ENCODE measurements around the gene ABHD17C. TPM values are rescaled to one million over a fixed set of nuclear protein-coding genes. Genes with fewer than 3 reads are reported as not detected.

The ABHD17C gene
- total RNA-seq, 2 experiments from 2014 or later, result 0.47 to 0.70 TPM

DNA sequence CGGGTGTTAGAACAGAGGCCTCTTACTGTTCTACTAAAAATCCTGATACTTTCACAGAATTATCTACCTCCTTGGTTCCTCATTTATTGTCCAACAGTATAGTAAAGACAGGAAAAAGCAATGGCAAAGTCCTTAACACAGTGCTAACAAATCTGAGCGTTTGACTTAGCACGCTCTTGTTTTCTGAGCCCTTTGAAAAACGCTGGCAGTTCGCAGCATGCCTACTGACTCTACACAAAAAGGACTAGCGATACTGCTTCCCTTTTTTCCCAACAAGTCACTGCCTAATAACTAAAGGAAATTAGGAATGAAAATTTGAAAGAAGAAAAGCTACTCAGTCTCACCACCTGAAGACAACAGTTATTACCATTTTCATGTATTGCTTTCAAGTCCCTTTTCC, 49.3 kb downstream of the ABHD17C start:
- no peaks in the 10 kb centered on the region for H3K9me2 ChIP-seq (ENCODE audit: insufficient read depth, low read length)
- H3K9me3 ChIP-seq (ENCODE audit: low read length), result no peaks in the 10 kb centered on the region
- no peak overlapping the region for H3K27ac ChIP-seq (ENCODE audit: low read depth, low read length, poor library complexity, severe bottlenecking)
- no peak overlapping the region for H2AFZ ChIP-seq (ENCODE audit: low read length)
- H3K4me2 ChIP-seq (ENCODE audit: low read length), result no peak overlapping the region
- no peaks in the 10 kb centered on the region for H3K4me1 ChIP-seq (ENCODE audit: insufficient read depth, low read length, poor library complexity, severe bottlenecking)
- CTCF ChIA-PET (ENCODE audit: unreplicated experiment), result no interaction called here
- POLR2A ChIA-PET, result no interaction called here
- no peaks in the 10 kb centered on the region for H3K79me2 ChIP-seq (ENCODE audit: insufficient read depth, low read depth, low read length)
- BruUV-seq (replicated peaks), result no TSS peak
- H4K20me1 ChIP-seq (ENCODE audit: insufficient read depth, low read length), result no peaks in the 10 kb centered on the region
- no peak for TF ChIP-seq EZH2phosphoT487 (IDR thresholded peaks at IDR 0.05; ENCODE audit: borderline replicate concordance, low read depth, low read length)
- TF ChIP-seq, protein P1, sequence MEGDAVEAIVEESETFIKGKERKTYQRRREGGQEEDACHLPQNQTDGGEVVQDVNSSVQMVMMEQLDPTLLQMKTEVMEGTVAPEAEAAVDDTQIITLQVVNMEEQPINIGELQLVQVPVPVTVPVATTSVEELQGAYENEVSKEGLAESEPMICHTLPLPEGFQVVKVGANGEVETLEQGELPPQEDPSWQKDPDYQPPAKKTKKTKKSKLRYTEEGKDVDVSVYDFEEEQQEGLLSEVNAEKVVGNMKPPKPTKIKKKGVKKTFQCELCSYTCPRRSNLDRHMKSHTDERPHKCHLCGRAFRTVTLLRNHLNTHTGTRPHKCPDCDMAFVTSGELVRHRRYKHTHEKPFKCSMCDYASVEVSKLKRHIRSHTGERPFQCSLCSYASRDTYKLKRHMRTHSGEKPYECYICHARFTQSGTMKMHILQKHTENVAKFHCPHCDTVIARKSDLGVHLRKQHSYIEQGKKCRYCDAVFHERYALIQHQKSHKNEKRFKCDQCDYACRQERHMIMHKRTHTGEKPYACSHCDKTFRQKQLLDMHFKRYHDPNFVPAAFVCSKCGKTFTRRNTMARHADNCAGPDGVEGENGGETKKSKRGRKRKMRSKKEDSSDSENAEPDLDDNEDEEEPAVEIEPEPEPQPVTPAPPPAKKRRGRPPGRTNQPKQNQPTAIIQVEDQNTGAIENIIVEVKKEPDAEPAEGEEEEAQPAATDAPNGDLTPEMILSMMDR (conservative IDR thresholded peaks at IDR 0.05; ENCODE audit: low read length), result no peak
- no peak for DNase-seq (ENCODE audit: low spot score)
- intact Hi-C loops (cut with micrococcal nuclease; ENCODE audit: unreplicated experiment), result no loop called here
- no peaks in the 10 kb centered on the region for H3K36me3 ChIP-seq (ENCODE audit: insufficient read depth, low read length)
- H3K4me3 ChIP-seq (ENCODE audit: low read depth, low read length, poor library complexity, severe bottlenecking), result no peak overlapping the region

DNA sequence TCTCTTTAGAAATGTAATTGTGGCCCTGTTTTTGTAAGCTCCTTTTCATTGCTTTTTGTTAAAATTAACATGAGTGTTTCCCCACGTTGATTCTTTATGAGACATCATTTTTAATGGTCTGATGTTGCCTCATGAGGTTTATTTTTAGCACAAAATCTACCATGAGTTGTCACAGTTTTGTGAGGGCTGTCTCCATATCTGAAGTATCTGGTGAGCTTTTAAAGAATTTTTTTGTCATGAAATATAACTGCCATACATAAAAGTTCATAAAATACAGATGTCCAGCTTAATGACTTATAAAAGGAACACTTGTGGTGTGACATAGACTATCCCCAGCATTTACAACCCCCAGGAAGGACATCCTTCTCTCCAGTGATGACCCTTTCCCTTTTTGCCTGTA, 49.7 kb downstream of the ABHD17C start:
- DNase-seq (ENCODE audit: low spot score), result no peak
- intact Hi-C loops (cut with micrococcal nuclease; ENCODE audit: unreplicated experiment), result no loop called here
- H3K4me2 ChIP-seq (ENCODE audit: low read length), result no peak overlapping the region
- CTCF ChIA-PET (ENCODE audit: unreplicated experiment), result no interaction called here
- no peaks in the 10 kb centered on the region for H3K4me1 ChIP-seq (ENCODE audit: insufficient read depth, low read length, poor library complexity, severe bottlenecking)
- H3K27ac ChIP-seq (ENCODE audit: low read depth, low read length, poor library complexity, severe bottlenecking), result no peak overlapping the region
- no peaks in the 10 kb centered on the region for H3K9me3 ChIP-seq (ENCODE audit: low read length)
- POLR2A ChIA-PET, result no interaction called here
- H3K36me3 ChIP-seq (ENCODE audit: insufficient read depth, low read length), result no peaks in the 10 kb centered on the region
- H3K79me2 ChIP-seq (ENCODE audit: insufficient read depth, low read depth, low read length), result no peaks in the 10 kb centered on the region
- no peak overlapping the region for H2AFZ ChIP-seq (ENCODE audit: low read length)
- H3K9me2 ChIP-seq (ENCODE audit: insufficient read depth, low read length), result no peaks in the 10 kb centered on the region
- no TSS peak for BruUV-seq (replicated peaks)
- H4K20me1 ChIP-seq (ENCODE audit: insufficient read depth, low read length), result no peaks in the 10 kb centered on the region
- no peak overlapping the region for H3K4me3 ChIP-seq (ENCODE audit: low read depth, low read length, poor library complexity, severe bottlenecking)
- TF ChIP-seq, protein P1 (conservative IDR thresholded peaks at IDR 0.05; ENCODE audit: low read length), result no peak
- TF ChIP-seq EZH2phosphoT487 (IDR thresholded peaks at IDR 0.05; ENCODE audit: borderline replicate concordance, low read depth, low read length), result no peak

DNA sequence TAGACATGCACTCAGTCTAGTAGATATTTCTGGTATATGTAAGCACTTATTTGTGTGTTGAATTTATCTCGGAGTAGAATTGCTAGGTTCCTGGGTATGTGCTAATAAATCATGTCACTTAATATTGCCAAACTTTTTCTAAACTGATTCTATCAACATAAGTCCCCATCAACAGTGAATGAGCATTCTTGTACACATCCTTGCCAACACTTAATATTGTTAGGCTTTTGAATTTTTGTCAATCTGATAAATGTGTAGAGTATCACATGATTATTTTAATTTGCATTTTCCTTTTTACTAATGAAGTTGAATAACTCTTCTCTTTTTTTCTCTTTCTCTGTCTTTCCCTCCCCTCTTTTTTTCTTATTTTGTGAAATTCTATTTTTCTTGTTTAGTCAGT, 50.8 kb downstream of the ABHD17C start:
- Histone ChIP-seq H3K36me3 (ENCODE audit: insufficient read depth, low read length) (no peaks in the 10 kb centered on the region), H2AFZ (ENCODE audit: low read length) (no peak overlapping the region), H3K9me3 (ENCODE audit: low read length) (no peaks in the 10 kb centered on the region), H3K4me1 (ENCODE audit: insufficient read depth, low read length, poor library complexity, severe bottlenecking) (no peaks in the 10 kb centered on the region), H4K20me1 (ENCODE audit: insufficient read depth, low read length) (no peaks in the 10 kb centered on the region), H3K9me2 (ENCODE audit: insufficient read depth, low read length) (no peaks in the 10 kb centered on the region), H3K79me2 (ENCODE audit: insufficient read depth, low read depth, low read length) (no peaks in the 10 kb centered on the region), H3K27ac (ENCODE audit: low read depth, low read length, poor library complexity, severe bottlenecking) (no peak overlapping the region), H3K4me2 (ENCODE audit: low read length) (no peak overlapping the region), H3K4me3 (ENCODE audit: low read depth, low read length, poor library complexity, severe bottlenecking) (no peak overlapping the region)
- CTCF ChIA-PET (ENCODE audit: unreplicated experiment), result no interaction called here
- POLR2A ChIA-PET, result no interaction called here
- DNase-seq (ENCODE audit: low spot score), result no peak
- BruUV-seq (replicated peaks), result no TSS peak
- intact Hi-C loops (cut with micrococcal nuclease; ENCODE audit: unreplicated experiment), result no loop called here
- TF ChIP-seq, protein P1 (conservative IDR thresholded peaks at IDR 0.05; ENCODE audit: low read length), result no peak
